ENCODE measurements around the gene SMPDL3B.

- TF ChIP-seq CTCF (IDR thresholded peaks at IDR 0.05) (no peak), POLR2A (IDR thresholded peaks at IDR 0.05) (no peak)
These were observed 6.2 kb downstream of the SMPDL3B start for GRCh38 chr1:27940870-27941560.
